ENCODE results near the gene IFNL4. TPM values are rescaled to one million over a fixed set of nuclear protein-coding genes. Genes with fewer than 3 reads are reported as not detected.
A peak's percentile ranks its signal among the peaks of the same experiment; 100 is the strongest.

IFNL4 gene
- total and polyA plus RNA-seq, 10 of the 15 experiments (the other 5 are each of a cell fraction or from before 2014, with no cell fraction given) = not detected

DNA sequence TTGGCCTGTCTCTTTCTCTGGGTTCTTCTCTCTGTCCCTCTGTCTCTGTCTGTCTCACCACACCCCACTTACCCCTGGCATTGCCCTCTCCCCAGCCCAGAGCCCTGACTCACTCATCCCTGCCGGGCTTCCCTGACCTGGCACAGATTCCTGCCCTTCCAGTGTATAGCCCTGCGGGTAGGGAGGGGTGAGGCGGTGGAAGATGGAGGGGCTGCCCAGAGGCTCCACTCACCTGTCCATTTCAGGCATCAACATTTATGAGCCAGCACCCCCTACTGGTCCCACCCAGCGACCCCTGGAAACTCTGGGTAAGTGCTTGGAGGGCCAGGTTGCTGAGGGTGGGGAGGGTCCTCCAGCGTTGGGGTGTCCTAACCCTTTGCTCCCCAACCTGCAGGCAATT is 50.8 kb downstream of the IFNL4 start (continued):
- TF ChIP-seq CUX1 (IDR thresholded peaks at IDR 0.05; ENCODE audit: insufficient replicate concordance, low read depth, low read length) = no peak
- no peak for TF ChIP-seq POLR2AphosphoS5 (IDR thresholded peaks at IDR 0.05; ENCODE audit: low read length)

DNA sequence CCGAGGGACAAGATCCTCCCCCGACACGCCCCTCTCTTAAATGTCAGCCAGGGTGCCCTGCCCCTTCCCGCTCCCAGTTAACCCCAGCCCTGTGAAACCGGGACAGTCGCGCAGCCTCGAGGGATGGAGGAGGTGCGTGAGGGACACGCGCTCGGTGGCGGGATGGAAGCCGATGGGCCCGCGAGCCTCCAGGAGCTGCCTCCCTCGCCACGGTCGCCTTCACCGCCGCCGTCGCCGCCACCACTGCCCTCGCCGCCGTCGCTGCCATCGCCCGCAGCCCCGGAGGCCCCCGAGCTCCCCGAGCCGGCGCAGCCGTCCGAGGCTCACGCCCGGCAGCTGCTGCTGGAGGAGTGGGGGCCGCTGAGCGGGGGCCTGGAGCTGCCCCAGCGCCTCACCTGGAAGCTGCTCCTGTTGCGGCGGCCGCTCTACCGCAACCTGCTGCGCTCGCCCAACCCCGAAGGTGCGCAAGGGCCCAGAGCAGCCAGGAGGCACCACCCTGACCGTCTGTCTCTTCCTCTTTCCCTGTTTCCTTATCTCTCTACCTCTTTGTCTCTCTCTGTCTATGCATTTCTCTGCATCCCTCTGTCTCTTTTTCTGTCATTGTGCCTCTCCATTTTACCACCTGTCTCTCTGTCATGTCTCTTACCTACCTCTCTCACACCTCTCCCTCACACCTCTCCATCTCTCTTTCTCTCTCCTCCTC is 51.6 kb downstream of the IFNL4 start, which contains the start of gene NCCRP1:
Gene NCCRP1 (plus strand): TSS at position 105 of the 703 bp plus-strand sequence. CDS start 19 bp downstream, at position 124.
- Histone ChIP-seq H3K27me3 (replicated peaks in 1 of 2; ENCODE audit: control insufficient read depth in 2 of 2, insufficient read depth in 2 of 2, low read length in 1 of 2) (peaks cover 3 to 5% of the 10 kb centered on the region in 2 experiments; a peak in 2 of 4 replicates), H3K36me3 (ENCODE audit: control insufficient read depth in 2 of 2, insufficient read depth in 2 of 2, low read length in 1 of 2) (no peaks in the 10 kb centered on the region), H3K4me3 (no peak within 1 kb of the TSS), H3K9me3 (replicated peaks; ENCODE audit: control insufficient read depth, insufficient read depth, low read length) (no peaks in the 10 kb centered on the region), H3K79me2 (ENCODE audit: control insufficient read depth, insufficient read depth, low read length) (no peaks in the 10 kb centered on the region), H3K4me2 (ENCODE audit: control insufficient read depth, insufficient read depth) (peak within 1 kb of the TSS; percentile 12), H4K20me1 (ENCODE audit: control insufficient read depth, insufficient read depth) (no peaks in the 10 kb centered on the region), H3K4me1 (ENCODE audit: control insufficient read depth, insufficient read depth, low read length) (no peaks in the 10 kb centered on the region), H2AFZ (ENCODE audit: control insufficient read depth, low read depth, low read length) (no peak within 1 kb of the TSS), H3K27ac (ENCODE audit: control insufficient read depth, insufficient read depth) (no peak within 1 kb of the TSS), H3K9ac (ENCODE audit: control insufficient read depth, insufficient read depth, low read length) (no peak within 1 kb of the TSS)
- no peak for FAIRE-seq
- TF ChIP-seq ZNF622 (IDR thresholded peaks at IDR 0.05) = no peak
- no peak for TF ChIP-seq IRF5 (IDR thresholded peaks at IDR 0.05; ENCODE audit: borderline replicate concordance)
- TF ChIP-seq HDGF (IDR thresholded peaks at IDR 0.05) = no peak
- TF ChIP-seq ZBTB4 (CRISPR knock-in tag; IDR thresholded peaks at IDR 0.05) = no peak
- peak; percentile 40 for TF ChIP-seq SUZ12 (IDR thresholded peaks at IDR 0.05; ENCODE audit: unreplicated experiment)
- in situ Hi-C loops (cut with MboI) (no loop called here), intact Hi-C loops (cut with micrococcal nuclease; ENCODE audit: unreplicated experiment) (no loop called here)
- whole genome bisulfite sequencing (ENCODE audit: insufficient coverage, insufficient replicate concordance, low lambda C conversion rate, missing lambda C conversion rate) = 9% methylated on average over 48 of the region's 51 CpGs
- ChIA-PET POLR2A (no interaction called here), RAD21 (ENCODE audit: unreplicated experiment) (interaction anchor here (0.9 kb wide), 1 partner anchor 75 kb away, joined by 4 read pairs; no protein-coding TSS in a partner anchor), CTCF (no interaction called here), SMC1A (ENCODE audit: uncharacterized antibody, unreplicated experiment) (no interaction called here)
- no peak for ATAC-seq
- DNase-seq (ENCODE audit: low read depth, low spot score) = no peak
- BruUV-seq (replicated peaks) = no TSS peak
